NK-92 treated with Interleukin-12 subunit alpha and Interleukin-12 subunit beta, amount 100 ng/mL, for 24 hours (cell line): ENCODE data around the gene RUNX1.

Experiments
- DNase-seq: peaks from one replicate; lab custom pipeline; 2025; lab: John Stamatoyannopoulos, UW

Gene RUNX1

DNA sequence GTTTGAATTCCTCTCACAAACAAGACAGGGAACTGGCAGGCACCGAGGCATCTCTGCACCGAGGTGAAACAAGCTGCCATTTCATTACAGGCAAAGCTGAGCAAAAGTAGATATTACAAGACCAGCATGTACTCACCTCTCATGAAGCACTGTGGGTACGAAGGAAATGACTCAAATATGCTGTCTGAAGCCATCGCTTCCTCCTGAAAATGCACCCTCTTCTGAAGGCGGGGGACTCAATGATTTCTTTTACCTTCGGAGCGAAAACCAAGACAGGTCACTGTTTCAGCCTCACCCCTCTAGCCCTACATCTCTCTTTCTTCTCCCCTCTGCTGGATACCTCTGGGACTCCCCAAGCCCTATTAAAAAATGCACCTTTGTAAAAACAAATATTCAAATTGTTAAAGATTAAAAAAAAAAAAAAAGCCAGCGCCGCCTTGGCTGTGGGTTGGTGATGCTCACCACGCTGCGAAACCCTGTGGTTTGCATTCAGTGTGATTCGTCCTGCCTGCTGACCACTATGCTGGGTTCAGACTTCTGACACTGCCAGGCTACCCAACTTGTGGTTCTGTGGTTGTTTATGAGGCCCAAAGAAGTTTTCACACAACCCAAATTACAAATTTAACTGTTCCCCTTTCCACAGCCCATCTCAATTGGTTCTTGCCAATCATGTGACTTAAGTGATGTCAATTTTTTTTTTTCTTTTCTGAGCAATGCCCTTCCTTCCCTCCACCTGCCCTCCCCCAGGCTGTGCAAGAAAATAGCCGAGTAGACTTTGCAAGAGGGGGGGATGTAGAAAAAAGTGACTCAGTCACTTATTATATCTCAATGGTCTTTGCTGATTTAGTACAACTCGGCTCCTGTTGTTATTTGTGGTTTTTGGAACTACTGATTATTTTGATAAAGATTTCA lies at the start of gene RUNX1:
Gene RUNX1, minus strand, starts transcription at position 597 of the 912 bp plus-strand sequence.
- peak; percentile 87 for DNase-seq

DNA sequence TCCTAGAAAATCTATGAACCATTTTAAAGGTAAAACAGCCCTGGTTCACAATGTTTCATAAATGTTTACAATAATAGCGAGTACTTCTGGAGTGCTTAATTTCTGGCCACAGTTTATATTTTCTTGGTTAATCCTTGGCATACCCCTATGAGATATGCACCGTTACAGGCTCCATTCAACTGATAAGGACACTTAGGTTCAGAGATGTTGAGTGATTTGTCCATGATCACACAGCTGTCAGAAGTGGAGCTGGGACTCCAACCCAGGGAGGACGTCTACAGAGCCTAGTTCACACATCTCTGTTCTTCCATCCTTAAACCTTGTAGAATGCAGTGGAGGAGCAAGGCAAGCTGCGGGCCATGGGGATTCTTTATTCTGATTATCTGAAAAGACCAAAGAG lies 48.4 kb upstream of the RUNX1 start:
- no peak for DNase-seq

DNA sequence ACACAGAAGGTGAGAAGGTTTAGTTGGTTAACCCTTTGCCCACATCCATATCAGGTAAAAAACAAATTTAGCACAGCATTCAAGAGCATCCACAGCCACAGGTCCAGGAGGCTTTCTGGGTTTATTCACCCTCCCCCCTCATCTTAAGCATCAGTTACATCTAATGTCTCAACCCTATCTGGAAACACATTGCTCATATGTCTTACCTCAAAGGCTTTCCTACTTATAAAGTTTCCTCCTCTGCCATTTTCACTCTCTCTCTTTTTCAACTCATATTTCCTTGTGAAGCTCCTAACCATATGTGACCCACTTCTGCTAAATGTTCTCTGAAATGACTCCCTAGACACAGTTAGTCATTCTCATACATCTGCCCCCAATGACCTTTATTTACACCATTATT lies 47.9 kb upstream of the RUNX1 start:
- no peak for DNase-seq

DNA sequence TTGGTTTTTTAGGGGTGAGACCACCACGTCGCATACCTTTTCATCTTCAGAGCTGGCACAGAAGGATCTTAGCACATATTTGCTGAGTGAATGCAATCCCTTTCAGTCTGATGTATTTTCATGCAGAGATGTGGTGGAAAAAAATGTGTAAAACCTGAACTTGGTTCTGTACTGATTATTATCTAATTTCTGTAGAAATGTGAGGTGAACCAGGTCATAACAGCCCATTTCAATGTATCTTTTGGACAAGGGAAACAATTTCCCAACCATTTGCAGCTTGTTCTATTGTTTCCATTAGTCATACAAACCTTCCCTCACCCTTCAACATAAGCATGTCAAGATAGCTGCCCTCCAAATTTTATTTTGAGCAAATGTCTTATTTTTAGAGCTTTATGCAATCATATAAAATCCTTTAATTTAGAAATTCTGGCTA lies 46.8 kb upstream of the RUNX1 start:
- no peak for DNase-seq

DNA sequence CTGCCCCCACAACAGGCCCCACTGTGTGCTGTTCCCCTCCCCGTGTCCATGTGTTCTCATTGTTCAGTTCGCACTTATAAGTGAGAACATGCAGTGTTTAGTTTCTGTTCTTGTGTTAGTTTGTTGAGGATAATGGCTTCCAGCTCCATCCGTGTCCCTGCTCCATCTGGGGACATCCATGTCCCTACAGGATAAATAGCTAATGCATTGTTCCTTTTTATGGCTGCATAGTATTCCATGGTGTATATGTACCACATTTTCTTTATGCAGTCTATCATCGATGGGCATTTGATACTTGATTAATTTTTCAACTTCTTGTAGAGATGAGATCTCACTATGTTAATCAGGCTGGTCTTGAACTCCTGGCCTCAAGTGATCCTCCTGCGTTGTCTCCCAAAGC lies 44.4 kb upstream of the RUNX1 start:
- DNase-seq: no peak

DNA sequence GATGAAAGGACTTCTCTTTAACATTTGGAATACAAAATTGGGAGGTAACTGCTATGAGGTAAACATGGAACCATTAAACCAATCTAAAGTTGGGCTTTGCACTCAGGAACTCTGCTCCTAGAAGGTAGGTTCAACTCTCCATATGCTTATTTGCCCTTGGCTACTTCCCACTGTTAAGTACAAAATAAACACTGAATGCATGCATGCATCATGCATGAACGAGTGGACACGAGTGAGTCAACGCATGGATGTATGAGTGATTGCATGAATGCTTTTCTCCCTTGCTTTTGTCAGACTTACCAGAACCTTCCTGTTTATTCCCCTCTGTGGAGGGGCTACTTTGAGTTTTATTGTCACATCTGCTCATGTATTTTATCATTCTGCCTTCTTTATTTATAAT lies 42.4 kb upstream of the RUNX1 start:
- no peak for DNase-seq

DNA sequence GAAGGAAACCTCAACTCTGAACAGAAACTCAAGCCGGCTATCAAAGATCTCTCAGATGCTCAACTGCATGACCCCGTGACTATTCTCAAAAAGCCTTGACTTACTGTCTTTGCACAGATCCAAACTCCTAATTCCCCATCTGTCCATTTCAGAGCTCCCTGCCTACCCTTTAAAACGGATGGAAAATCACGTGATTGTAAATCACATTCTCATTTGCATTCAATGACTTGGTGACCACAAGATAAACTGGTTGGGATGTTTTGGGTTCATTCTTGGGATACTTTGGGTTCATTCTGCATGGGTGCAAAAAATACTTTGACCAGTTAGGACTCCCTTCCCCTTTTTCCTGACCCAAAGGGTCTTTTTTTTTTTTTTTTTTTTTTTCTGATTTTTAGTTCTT lies 41.3 kb upstream of the RUNX1 start:
- no peak for DNase-seq

DNA sequence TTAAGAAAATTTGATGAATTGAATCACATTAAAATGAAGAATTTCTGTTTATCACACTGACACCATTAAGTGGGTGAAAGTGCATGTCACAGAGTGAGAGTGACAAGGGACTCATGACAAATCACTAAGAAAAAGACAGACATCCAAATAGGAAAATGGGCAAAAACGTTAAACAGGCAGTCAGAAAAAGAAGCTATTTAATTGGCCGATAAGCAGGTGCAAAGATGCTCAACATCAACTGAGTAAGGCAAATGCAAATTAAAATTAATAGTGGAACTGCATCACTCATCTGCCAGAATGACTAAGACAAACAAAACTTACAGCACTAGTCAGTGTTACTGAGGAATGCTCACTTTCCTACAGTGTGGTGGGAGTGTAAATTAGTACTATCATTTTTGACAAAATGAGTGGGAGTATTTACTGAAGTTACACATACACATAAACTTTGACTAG lies 39.2 kb upstream of the RUNX1 start:
- no peak for DNase-seq

DNA sequence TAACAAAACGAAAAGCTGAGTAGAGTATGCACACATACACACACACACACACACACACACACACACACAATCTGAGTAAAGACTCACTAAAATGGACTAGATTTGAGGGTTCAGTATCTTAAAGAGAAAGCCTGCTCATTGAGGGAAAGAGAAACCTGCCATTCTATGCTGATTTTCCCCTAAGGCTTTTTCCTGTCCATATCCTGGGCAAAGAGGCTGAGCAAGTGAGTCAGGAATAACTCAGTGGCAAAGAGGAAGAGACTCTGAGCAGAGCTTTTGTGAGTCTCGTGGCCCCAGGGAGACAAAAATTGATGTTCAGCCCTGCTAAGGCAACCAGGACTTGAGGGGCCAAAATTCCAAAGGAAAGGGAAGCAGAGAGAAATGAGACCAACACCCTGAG lies 37.3 kb upstream of the RUNX1 start:
- DNase-seq: no peak

DNA sequence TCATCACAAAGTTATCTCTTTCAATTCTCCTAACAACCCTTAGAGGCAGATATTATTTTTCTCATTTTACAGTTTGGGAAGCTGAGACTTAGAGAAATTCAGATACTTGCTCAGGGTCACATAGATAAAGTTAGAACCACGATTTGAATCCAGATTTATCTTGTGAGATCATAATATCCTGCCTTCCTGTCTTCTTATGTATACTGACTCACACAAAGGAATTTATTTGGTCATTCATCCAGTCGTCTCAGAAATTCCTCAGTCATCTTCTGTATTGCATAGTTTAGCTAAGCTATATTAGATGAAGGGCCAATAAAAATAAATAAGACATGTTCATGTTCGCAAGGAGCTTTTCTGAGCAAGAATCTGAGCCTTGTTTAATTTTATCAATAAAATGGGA lies 35.8 kb upstream of the RUNX1 start:
- no peak for DNase-seq

DNA sequence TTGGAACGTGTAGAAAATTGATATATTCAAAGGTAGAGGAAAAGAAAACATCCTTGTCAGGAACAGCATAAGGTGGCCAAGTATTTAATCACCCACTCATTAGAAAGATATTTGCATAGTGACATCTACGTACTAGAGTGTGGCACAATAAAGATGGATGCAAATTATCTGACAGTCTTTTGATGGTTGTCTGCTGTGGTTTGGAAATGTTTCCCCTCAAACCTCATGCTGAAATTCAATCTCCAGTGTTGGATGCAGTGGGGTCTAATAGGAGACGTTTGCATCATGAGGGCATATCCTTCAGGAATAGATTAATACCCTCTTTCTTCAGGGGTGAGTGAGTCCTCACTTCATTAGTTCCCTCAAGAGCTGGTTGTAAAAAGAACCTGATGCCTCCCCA lies 34.1 kb upstream of the RUNX1 start:
- no peak for DNase-seq

DNA sequence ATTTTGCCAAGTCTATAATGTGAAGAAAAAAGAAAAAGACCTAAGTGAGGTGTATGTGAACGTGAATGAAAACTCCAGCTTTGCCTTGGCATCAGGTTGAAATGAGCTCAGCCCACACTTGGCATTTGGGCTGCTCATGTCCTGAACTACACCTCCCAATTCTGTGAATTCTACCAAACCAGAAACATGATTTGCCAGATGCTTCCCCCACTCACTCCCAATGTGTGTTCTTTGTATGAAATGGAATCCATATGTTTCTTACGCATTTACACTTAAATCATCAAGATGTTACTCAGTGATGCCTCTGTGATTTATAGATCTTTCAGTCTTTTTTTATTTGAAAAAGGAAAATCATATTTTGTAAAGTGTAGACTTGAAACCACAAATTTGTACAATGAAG lies 32.8 kb upstream of the RUNX1 start:
- no peak for DNase-seq

DNA sequence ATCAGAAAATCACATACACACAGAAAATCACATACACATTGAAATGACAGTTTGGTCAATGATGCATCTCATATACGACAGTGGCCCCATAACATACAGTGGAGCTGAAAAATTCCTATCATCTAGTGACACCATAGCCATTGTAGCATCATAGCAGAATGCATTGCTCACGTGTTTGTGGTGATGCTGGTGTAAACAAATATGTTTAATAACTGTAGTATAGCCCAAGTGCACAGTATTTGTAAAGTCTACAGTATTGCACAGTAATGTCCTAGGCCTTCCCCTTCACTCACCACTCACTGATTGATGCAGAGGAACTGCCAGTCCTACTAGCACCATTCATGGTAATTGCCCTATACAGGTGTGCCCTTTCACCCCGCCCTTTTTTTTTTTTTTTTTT lies 30.1 kb upstream of the RUNX1 start:
- no peak for DNase-seq

DNA sequence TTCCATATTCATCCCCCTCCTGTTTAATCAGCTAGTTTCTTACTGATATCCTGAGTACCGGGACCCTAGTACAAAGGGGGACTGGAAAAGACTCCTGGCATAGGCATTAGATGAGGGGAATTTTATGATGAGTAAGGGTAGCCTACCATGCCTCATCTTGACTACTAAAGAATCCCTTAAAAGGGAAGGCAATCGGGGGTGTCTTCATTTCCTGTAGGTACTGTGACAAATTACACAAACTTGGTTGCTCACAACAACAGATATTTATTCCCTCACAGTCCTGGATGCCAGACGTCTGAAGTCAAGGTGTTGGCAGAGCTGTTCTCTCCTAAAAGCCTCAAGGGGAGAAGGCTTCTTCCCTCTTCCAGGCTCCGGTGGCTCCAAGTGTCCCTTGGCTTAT lies 28.9 kb upstream of the RUNX1 start:
- DNase-seq: no peak

DNA sequence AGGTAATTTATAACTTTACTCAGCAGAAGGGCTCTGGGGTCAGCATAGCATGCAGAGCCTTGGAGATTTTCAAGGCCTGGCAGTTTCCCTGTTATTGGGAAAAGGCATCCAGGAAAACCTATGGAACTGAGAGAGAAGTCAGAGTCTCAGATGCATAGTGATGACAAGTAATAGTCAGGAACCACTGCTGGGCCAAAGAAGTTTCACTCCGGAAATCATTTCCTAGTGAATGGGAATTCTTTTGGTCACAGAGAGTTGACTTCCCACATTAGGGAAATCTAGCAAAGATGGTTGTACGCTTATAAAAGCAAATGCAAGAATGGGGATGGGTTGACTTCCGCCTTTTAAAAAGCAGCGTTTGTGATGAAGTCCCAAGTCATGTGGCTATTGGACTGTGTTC lies 28.4 kb upstream of the RUNX1 start:
- no peak for DNase-seq

DNA sequence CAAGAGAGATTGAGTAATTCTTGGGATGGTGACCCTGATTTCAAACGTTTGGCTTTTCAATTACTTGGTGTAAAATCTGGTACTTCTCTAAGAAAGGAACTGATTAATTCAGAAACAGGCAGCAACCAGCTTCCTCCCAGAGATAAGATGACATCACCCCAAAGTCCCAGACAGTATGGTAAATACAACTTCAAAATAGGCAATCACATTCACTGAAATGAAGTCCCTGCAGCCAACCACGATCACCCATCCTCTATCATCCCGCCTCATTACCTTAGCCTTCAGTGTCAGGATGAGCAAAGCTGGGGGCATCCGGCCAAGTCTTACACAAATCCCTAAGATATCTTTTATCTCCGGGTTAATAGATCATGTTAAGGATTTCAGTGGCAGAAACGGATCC lies 26.4 kb upstream of the RUNX1 start:
- DNase-seq: no peak

DNA sequence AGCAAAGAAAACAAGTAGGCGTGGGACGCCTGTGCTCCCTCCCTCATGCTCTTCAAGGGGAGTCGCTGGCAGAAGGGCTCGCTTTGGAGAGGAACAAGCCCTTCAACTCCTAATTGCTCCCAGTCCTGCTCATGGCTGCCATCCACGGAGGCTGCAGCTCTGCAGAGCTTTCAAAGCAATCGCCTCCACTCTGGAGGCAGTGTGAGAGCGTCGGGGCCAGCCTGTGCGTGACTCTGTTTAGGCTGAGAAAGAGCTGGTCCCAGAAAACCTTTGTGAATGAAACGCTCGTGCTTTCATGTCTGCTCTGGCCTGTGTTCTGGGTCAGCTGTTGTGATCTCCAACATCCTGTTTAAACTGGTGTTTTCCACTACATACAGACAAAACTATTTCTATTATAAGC lies 23.9 kb upstream of the RUNX1 start:
- DNase-seq: no peak

DNA sequence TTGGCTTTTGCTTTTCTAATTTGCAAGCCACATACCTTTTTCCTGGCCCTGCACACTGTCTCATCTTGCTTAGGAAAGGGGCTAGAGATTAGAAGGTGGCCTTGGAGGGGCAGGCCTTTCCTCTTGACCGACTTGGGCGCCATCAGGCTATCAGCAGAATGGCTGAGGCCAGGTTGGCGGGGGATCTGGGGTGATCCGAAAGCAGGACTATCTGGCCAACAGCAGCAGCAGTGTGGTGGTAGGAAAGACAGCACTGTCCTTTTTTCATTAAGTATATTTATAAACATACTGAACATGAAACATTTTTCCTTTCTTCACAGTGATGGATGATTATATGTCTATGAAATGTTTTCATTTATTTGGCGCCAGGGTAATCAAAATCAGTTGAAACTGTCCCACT lies 23.5 kb upstream of the RUNX1 start:
- DNase-seq: no peak

DNA sequence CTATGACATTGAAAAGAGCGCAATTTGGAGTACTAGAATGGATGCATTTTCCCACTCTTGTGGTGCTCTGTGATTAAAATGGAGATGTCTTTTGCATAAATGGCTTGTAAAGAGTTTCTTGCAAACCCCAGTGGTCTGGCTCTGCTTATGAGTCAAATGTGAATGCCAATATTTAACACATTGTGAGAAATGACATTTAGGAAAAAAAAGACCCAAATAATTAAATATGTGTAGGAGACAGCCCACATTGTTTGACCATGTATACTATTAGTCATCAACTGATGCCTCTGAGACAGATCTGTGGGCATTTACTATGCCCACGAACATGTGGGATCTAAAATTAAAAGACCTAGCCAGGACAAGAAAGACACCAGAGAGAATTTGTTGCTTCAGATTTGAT lies 22.2 kb upstream of the RUNX1 start:
- no peak for DNase-seq

DNA sequence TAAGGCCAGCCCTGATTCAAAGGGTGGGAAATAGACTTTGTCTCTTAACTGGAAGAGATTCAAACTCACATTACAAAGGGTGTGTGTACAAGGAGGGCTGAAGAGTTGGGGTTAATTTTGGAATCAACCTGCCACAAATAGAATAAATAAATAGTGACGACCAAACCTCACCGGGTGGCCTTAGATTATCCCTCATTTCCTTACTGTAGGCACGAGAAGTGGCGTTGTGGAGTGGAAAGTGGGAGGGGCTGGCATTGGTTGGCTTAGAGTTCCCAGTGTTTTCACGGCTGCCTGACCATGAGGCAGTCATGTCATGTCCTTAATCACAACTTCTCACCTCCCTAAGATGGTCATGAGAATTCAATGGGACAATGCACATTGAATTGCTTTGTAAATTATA lies 21.3 kb upstream of the RUNX1 start:
- no peak for DNase-seq

DNA sequence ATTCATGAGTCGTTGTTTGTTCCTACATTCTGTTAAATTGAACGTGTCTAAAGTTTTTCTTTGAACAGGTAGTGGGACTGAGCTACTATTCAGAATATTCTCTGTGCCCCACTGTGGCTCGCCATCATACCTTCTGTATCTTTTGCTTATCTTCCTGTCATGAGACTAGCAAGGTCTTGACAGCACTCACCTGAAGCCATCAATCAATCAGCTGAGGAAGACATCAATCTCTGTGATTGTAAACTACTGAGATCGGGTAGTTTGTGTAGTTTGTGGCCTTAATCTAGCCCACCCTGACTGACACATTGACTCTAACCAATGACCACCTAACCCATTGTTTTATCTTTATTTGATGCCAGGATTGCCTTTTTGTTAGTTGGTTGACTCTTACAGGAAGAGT lies 17.7 kb upstream of the RUNX1 start:
- no peak for DNase-seq

DNA sequence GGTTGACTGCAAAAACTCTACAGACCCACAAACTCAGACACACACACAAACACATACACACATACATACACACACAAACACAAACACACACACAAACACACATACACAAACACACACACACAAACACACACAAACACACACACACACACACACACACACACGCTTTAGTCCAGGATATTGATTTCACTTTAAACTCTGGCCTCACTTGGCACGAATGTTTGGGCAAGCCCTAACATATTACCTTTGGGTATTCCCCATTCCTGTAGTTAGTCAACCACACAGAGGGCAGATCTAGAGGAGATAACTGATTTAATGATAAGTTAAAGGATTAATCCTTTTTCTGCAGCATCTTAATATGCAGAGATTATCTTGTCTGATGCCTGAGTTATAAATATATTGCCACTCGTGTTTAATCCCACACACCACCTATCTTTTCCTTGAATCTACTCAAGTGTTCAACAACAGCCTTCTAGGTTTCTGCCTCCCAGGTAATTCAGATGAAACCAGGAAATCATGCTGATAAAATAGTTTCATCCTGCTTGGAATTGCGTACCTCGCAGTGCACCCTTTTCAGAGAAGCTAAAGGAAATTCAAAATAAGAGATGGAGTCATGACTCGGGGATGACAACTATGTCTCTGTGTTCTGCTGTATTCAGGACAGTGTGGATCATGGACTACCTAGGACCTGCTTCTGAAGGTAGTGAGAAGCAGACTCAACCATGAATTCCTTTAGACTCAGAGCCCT lies 14.5 kb upstream of the RUNX1 start:
- DNase-seq: no peak

DNA sequence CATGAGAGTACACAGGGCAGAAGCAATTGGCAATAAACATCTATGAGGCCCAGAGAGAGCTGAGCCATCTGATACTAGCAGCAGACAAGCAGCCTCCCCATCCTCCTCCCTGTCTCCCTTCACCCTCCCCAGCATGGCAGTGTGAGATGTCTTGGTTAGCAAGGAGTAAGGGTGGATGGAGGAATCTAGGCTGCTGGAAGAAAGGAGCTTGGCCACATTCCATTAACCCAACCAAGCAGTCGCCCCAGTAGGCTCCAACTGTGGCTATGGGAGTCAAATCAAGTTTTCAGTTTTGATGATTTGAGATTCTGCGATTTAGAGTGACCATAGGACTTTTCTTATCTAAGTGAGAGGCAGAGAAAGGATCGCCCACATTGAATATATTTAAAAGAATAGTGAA lies 12.9 kb upstream of the RUNX1 start:
- no peak for DNase-seq
